ENCODE data around the gene FSHB.
"Not testable (repeated sequence)": the region's sequence is repeated elsewhere in the genome, so short reads cannot be mapped to it uniquely, and the experiment has no call there.

FSHB gene

GRCh38 chr11:30261821-30262220 is 31.0 kb downstream of the FSHB start:
- TF ChIP-seq CTCF (IDR thresholded peaks at IDR 0.05; ENCODE audit: insufficient read depth, low read length, poor library complexity, severe bottlenecking), result no peak
- no peak for DNase-seq (ENCODE audit: extremely low read depth, insufficient read length)

GRCh38 chr11:30268638-30269037 is 37.8 kb downstream of the FSHB start:
- not testable (repeated sequence) for H3K36me3 ChIP-seq (ENCODE audit: control insufficient read depth, insufficient read depth, low read length); H3K4me3 ChIP-seq (replicated peaks; ENCODE audit: low read depth, low read length); DNase-seq (ENCODE audit: extremely low read depth, insufficient read length); H3K27me3 ChIP-seq (replicated peaks; ENCODE audit: control insufficient read depth, insufficient read depth, low read length)

More at GRCh38 chr11:30261821-30262220, 31.0 kb downstream of the FSHB start:
- no peak overlapping the region for H3K4me3 ChIP-seq (replicated peaks; ENCODE audit: low read depth, low read length)
- H3K27me3 ChIP-seq (replicated peaks; ENCODE audit: control insufficient read depth, insufficient read depth, low read length), result no peaks in the 10 kb centered on the region; the same call in 1 of the 2 replicates
- H3K36me3 ChIP-seq (ENCODE audit: control insufficient read depth, insufficient read depth, low read length), result no peaks in the 10 kb centered on the region

GRCh38 chr11:30270671-30271070 is 39.9 kb downstream of the FSHB start:
- Histone ChIP-seq H3K4me3 (replicated peaks; ENCODE audit: low read depth, low read length) (no peak overlapping the region), H3K27me3 (replicated peaks; ENCODE audit: control insufficient read depth, insufficient read depth, low read length) (no peaks in the 10 kb centered on the region), H3K36me3 (ENCODE audit: control insufficient read depth, insufficient read depth, low read length) (no peaks in the 10 kb centered on the region)
- TF ChIP-seq CTCF (IDR thresholded peaks at IDR 0.05; ENCODE audit: insufficient read depth, low read length, poor library complexity, severe bottlenecking), result no peak
- DNase-seq (ENCODE audit: extremely low read depth, insufficient read length), result no peak

GRCh38 chr11:30277176-30277575 is 46.4 kb downstream of the FSHB start:
- Histone ChIP-seq H3K27me3 (replicated peaks; ENCODE audit: control insufficient read depth, insufficient read depth, low read length) (no peaks in the 10 kb centered on the region), H3K4me3 (replicated peaks; ENCODE audit: low read depth, low read length) (no peak overlapping the region), H3K36me3 (ENCODE audit: control insufficient read depth, insufficient read depth, low read length) (no peaks in the 10 kb centered on the region)
- DNase-seq (ENCODE audit: extremely low read depth, insufficient read length), result no peak
- no peak for TF ChIP-seq CTCF (IDR thresholded peaks at IDR 0.05; ENCODE audit: insufficient read depth, low read length, poor library complexity, severe bottlenecking)

GRCh38 chr11:30279796-30280195 is 49.0 kb downstream of the FSHB start:
- DNase-seq (ENCODE audit: extremely low read depth, insufficient read length), result no peak
- TF ChIP-seq CTCF (IDR thresholded peaks at IDR 0.05; ENCODE audit: insufficient read depth, low read length, poor library complexity, severe bottlenecking), result no peak

GRCh38 chr11:30281476-30282288 is 50.9 kb downstream of the FSHB start:
- Histone ChIP-seq H3K4me3 (replicated peaks; ENCODE audit: low read depth, low read length) (no peak overlapping the region), H3K27me3 (replicated peaks; ENCODE audit: control insufficient read depth, insufficient read depth, low read length) (no peaks in the 10 kb centered on the region), H3K36me3 (ENCODE audit: control insufficient read depth, insufficient read depth, low read length) (no peaks in the 10 kb centered on the region)
- DNase-seq (ENCODE audit: extremely low read depth, insufficient read length), result peak; percentile 0
- TF ChIP-seq CTCF (IDR thresholded peaks at IDR 0.05; ENCODE audit: insufficient read depth, low read length, poor library complexity, severe bottlenecking), result no peak

More at GRCh38 chr11:30279796-30280195, 49.0 kb downstream of the FSHB start:
- H3K4me3 ChIP-seq (replicated peaks; ENCODE audit: low read depth, low read length), result no peak overlapping the region
- no peaks in the 10 kb centered on the region for H3K36me3 ChIP-seq (ENCODE audit: control insufficient read depth, insufficient read depth, low read length)
- H3K27me3 ChIP-seq (replicated peaks; ENCODE audit: control insufficient read depth, insufficient read depth, low read length), result no peaks in the 10 kb centered on the region
